H9 (cell line): ENCODE data around the gene EFHD2. TPM values are rescaled to one million over a fixed set of nuclear protein-coding genes. Genes with fewer than 3 reads are reported as not detected.

Experiments
- DNase-seq: peaks from one replicate; pipeline ENCODE4 v3.0.0-alpha.2; 2017
- H2AFZ ChIP-seq: one replicate; pipeline ENCODE4 v1.6.1; 2013; ENCODE audit warnings: mild to moderate bottlenecking, low read length, control low read depth, moderate library complexity
- H2AK5ac ChIP-seq: 2 replicates; pipeline ENCODE4 v1.6.1; 2013; ENCODE audit warnings: low read length, control low read depth, mixed read lengths; ENCODE audit not compliant: insufficient read length
- H2BK120ac ChIP-seq: one replicate; pipeline ENCODE4 v1.6.1; 2013; ENCODE audit warnings: low read depth, mild to moderate bottlenecking, low read length, control low read depth, inconsistent platforms; ENCODE audit not compliant: poor library complexity, severe bottlenecking
- H2BK12ac ChIP-seq: 2 replicates; pipeline ENCODE4 v1.6.1; 2013; ENCODE audit warnings: low read length, control low read depth, mixed read lengths, low read depth; ENCODE audit not compliant: insufficient read length
- H2BK15ac ChIP-seq: 2 replicates; pipeline ENCODE4 v1.6.1; 2013; ENCODE audit warnings: low read depth, low read length, control low read depth
- H2BK20ac ChIP-seq: one replicate; pipeline ENCODE4 v1.6.1; 2013; ENCODE audit warnings: low read depth, mild to moderate bottlenecking, low read length, control low read depth, inconsistent platforms; ENCODE audit not compliant: poor library complexity, severe bottlenecking
- H2BK5ac ChIP-seq: 2 replicates; pipeline ENCODE4 v1.6.1; 2013; ENCODE audit warnings: low read length, control low read depth, mixed read lengths; ENCODE audit not compliant: insufficient read length
- H3K14ac ChIP-seq: 2 replicates; pipeline ENCODE4 v1.6.1; 2013; ENCODE audit warnings: low read length, control low read depth; ENCODE audit not compliant: insufficient read depth
- H3K18ac ChIP-seq: 2 replicates; pipeline ENCODE4 v1.6.1; 2013; ENCODE audit warnings: low read depth, mild to moderate bottlenecking, mixed read lengths, low read length, control low read depth; ENCODE audit not compliant: insufficient read length
- H3K23ac ChIP-seq: 2 replicates; pipeline ENCODE4 v1.6.1; 2013; ENCODE audit warnings: low read length, control low read depth, mixed read lengths, low read depth; ENCODE audit not compliant: insufficient read length
- H3K23me2 ChIP-seq: 2 replicates; pipeline ENCODE4 v1.6.1; 2013; ENCODE audit warnings: low read depth, mild to moderate bottlenecking, mixed read lengths, low read length, control low read depth; ENCODE audit not compliant: insufficient read length, poor library complexity, severe bottlenecking
- H3K27ac ChIP-seq: 2 replicates; pipeline ENCODE4 v1.5.1; 2013; ENCODE audit warnings: low read length, control low read depth, mixed read lengths, low read depth; ENCODE audit not compliant: insufficient read length
- H3K27me3 ChIP-seq: 2 replicates; pipeline ENCODE4 v1.6.1; 2013; ENCODE audit warnings: low read length, control low read depth, inconsistent platforms; ENCODE audit not compliant: insufficient read depth
- H3K4ac ChIP-seq: 2 replicates; pipeline ENCODE4 v1.6.1; 2013; ENCODE audit warnings: low read depth, mild to moderate bottlenecking, control low read depth, inconsistent platforms, low read length, moderate library complexity
- H3K4me1 ChIP-seq: 2 replicates; pipeline ENCODE4 v1.6.1; 2013; ENCODE audit warnings: low read length, control low read depth, inconsistent platforms; ENCODE audit not compliant: insufficient read depth
- H3K4me2 ChIP-seq: 2 replicates; pipeline ENCODE4 v1.6.1; 2013; ENCODE audit warnings: low read length, control low read depth, mixed read lengths; ENCODE audit not compliant: insufficient read length, insufficient read depth
- H3K56ac ChIP-seq: 2 replicates; pipeline ENCODE4 v1.6.1; 2013; ENCODE audit warnings: low read depth, mild to moderate bottlenecking, mixed read lengths, low read length, control low read depth; ENCODE audit not compliant: insufficient read length
- H3K79me1 ChIP-seq: 2 replicates; pipeline ENCODE4 v1.6.1; 2013; ENCODE audit warnings: low read depth, mild to moderate bottlenecking, moderate library complexity, low read length, control low read depth, inconsistent platforms; ENCODE audit not compliant: insufficient read depth, poor library complexity, severe bottlenecking
- H3K79me2 ChIP-seq: 2 replicates; pipeline ENCODE4 v1.6.1; 2013; ENCODE audit warnings: low read length, control low read depth, inconsistent platforms; ENCODE audit not compliant: insufficient read depth
- H3K9ac ChIP-seq: 2 replicates; pipeline ENCODE4 v1.6.1; 2013; ENCODE audit warnings: low read length, control low read depth, mixed read lengths; ENCODE audit not compliant: insufficient read length; ENCODE audit errors: extremely low read depth
- H3K9me3 ChIP-seq: one replicate; pipeline ENCODE4 v1.6.1; 2013; ENCODE audit warnings: low read depth, low read length, inconsistent platforms; ENCODE audit not compliant: control insufficient read depth
- H3T11ph ChIP-seq: one replicate; pipeline ENCODE4 v1.6.1; 2013; ENCODE audit warnings: mild to moderate bottlenecking, low read length, control low read depth, inconsistent platforms
- H4K20me1 ChIP-seq: one replicate; pipeline ENCODE4 v1.6.1; 2013; ENCODE audit not compliant: control insufficient read depth, insufficient read length, insufficient read depth
- H4K5ac ChIP-seq: 2 replicates; pipeline ENCODE4 v1.6.1; 2013; ENCODE audit warnings: low read depth, mild to moderate bottlenecking, mixed read lengths, low read length, control low read depth; ENCODE audit not compliant: insufficient read length
- H4K8ac ChIP-seq: replicated peaks from 2 replicates; pipeline ENCODE4 v1.6.1; 2013; ENCODE audit warnings: low read length, control low read depth, mixed read lengths, low read depth; ENCODE audit not compliant: insufficient read length
- H4K91ac ChIP-seq: 2 replicates; pipeline ENCODE4 v1.6.1; 2013; ENCODE audit warnings: low read depth, mild to moderate bottlenecking, moderate library complexity, mixed read lengths, low read length, control low read depth; ENCODE audit not compliant: insufficient read length
- H3K27ac Mint-ChIP-seq, 3 experiments: 2 replicates in 2 of 3; 3 replicates in 1 of 3; pipeline ENCODE4 v1.8.0; 2020 to 2021; ENCODE audit warnings: mixed read lengths in 3 of 3, mild to moderate bottlenecking in 1 of 3, moderate library complexity in 1 of 3
- H3K27me3 Mint-ChIP-seq: 2 replicates; pipeline ENCODE4 v1.8.0; 2021; ENCODE audit warnings: low read depth, mild to moderate bottlenecking, moderate library complexity, mixed read lengths
- H3K36me3 Mint-ChIP-seq, 3 experiments: 2 replicates in 2 of 3; 3 replicates in 1 of 3; pipeline ENCODE4 v1.8.0; 2020 to 2021; ENCODE audit warnings: low read depth in 3 of 3, mixed read lengths in 3 of 3; ENCODE audit not compliant: insufficient read depth in 1 of 3
- H3K4me1 Mint-ChIP-seq, 2 experiments: 2 replicates each; pipeline ENCODE4 v1.8.0; 2020; ENCODE audit warnings: mixed read lengths in 2 of 2
- H3K4me3 Mint-ChIP-seq, 2 experiments: 2 replicates in 1 of 2; 3 replicates in 1 of 2; pipeline ENCODE4 v1.8.0; 2020 to 2021; ENCODE audit warnings: mild to moderate bottlenecking in 2 of 2, mixed read lengths in 2 of 2, moderate library complexity in 1 of 2
- H3K9me3 Mint-ChIP-seq, 2 experiments: 2 replicates in 1 of 2; 3 replicates in 1 of 2; pipeline ENCODE4 v1.8.0; 2020; ENCODE audit warnings: mild to moderate bottlenecking in 2 of 2, mixed read lengths in 2 of 2, moderate library complexity in 1 of 2
- CTCF ChIP-seq: fragments of 200-600 bp; sonication (generic); conservative IDR thresholded peaks from 3 replicates; pipeline ENCODE4 v1.8.0; 2021; ENCODE audit warnings: antibody characterized with exemption, mild to moderate bottlenecking
- WGBS: extraction: QIAGEN DNeasy Blood & Tissue Kit; methylation state at CpG from one replicate; pipeline ENCODE4 v1.1.7; 2013; ENCODE audit warnings: missing lambda C conversion rate, low lambda C conversion rate, mixed read lengths; ENCODE audit not compliant: insufficient read length; ENCODE audit errors: extremely low coverage; 5-methylcytosine and 5-hydroxymethylcytosine counted together
- total RNA-seq: library from RNA; stranded (reverse); gene quantifications from 2 replicates; pipeline ENCODE4 v1.2.1, GENCODE V29; 2021

EFHD2 gene
- total RNA-seq, 1 experiment from 2014 or later, result 16.5 TPM

GRCh38 chr1:15399710-15400109 lies 10.0 kb upstream of the EFHD2 start:
- H3K4me2 ChIP-seq, result no peak overlapping the region
- WGBS, result no CpG with 5 or more reads among the region's 2 CpGs

More at GRCh38 chr1:15399710-15400109, 10.0 kb upstream of the EFHD2 start:
- no peak overlapping the region for H3K18ac ChIP-seq
- H2BK120ac ChIP-seq, result no peak overlapping the region
- H2BK15ac ChIP-seq, result no peak overlapping the region
- H3K36me3 Mint-ChIP-seq, result peaks cover 11 to 18% (median 13%) of the 10 kb centered on the region in 3 experiments
- H3K4me1 Mint-ChIP-seq, result peaks cover 10 to 12% of the 10 kb centered on the region in 2 experiments
- no peaks in the 10 kb centered on the region for H3K4me1 ChIP-seq
- no peak overlapping the region for H3K4me3 Mint-ChIP-seq
- H3K56ac ChIP-seq, result no peak overlapping the region
- H3K9me3 ChIP-seq, result no peaks in the 10 kb centered on the region
- no peak overlapping the region for H3K23ac ChIP-seq
- no peaks in the 10 kb centered on the region; the same call in 1 of the 2 replicates for H3K27me3 ChIP-seq
- H4K5ac ChIP-seq, result no peak overlapping the region
- H3K9ac ChIP-seq, result no peak overlapping the region
- H4K91ac ChIP-seq, result no peak overlapping the region
- no peak overlapping the region for H2AFZ ChIP-seq
- H4K20me1 ChIP-seq, result no peaks in the 10 kb centered on the region
- H4K8ac ChIP-seq, result no peak overlapping the region
- no peak for TF ChIP-seq CTCF
- no peak for DNase-seq
- H3K4ac ChIP-seq, result no peak overlapping the region
- no peaks in the 10 kb centered on the region for H3K79me2 ChIP-seq
- no peak overlapping the region for H3T11ph ChIP-seq
- H3K9me3 Mint-ChIP-seq, result peaks cover 15 to 22% of the 10 kb centered on the region in 2 experiments
- H3K27ac Mint-ChIP-seq, result no peak overlapping the region
- no peak overlapping the region for H2AK5ac ChIP-seq
- H3K27ac ChIP-seq, result no peak overlapping the region
- H2BK5ac ChIP-seq, result no peak overlapping the region
- no peak overlapping the region for H2BK12ac ChIP-seq
- H3K14ac ChIP-seq, result no peak overlapping the region
- no peak overlapping the region for H2BK20ac ChIP-seq
- no peaks in the 10 kb centered on the region for H3K79me1 ChIP-seq
- H3K23me2 ChIP-seq, result no peaks in the 10 kb centered on the region
- peaks cover 13% of the 10 kb centered on the region for H3K27me3 Mint-ChIP-seq
